GM12891 (cell line): ENCODE data around the gene ATF7IP2.
"Not testable (repeated sequence)": the region's sequence is repeated elsewhere in the genome, so short reads cannot be mapped to it uniquely, and the experiment has no call there.

Experiments
- DNase-seq: peaks from one replicate; pipeline ENCODE4 v3.0.0; 2011; ENCODE audit warnings: low spot score; ENCODE audit not compliant: insufficient read length
- FAIRE-seq: peaks from 2 replicates; lab custom pipeline; 2011; peaks lifted over from hg19 to GRCh38; lab: Jason Lieb, UNC
- PAX5 ChIP-seq: IDR thresholded peaks from 2 replicates; pipeline ENCODE4 v1.6.1; 2011; ENCODE audit warnings: low read length, moderate library complexity, mild to moderate bottlenecking; ENCODE audit not compliant: insufficient read depth, severe bottlenecking
- POLR2A ChIP-seq: IDR thresholded peaks from 2 replicates; pipeline ENCODE4 v1.6.1; 2011; ENCODE audit warnings: low read depth, low read length, control low read depth
- POLR2AphosphoS5 ChIP-seq: IDR thresholded peaks from 2 replicates; pipeline ENCODE4 v1.6.1; 2011; ENCODE audit warnings: low read depth, low read length, control low read depth
- POU2F2 ChIP-seq: IDR thresholded peaks from 2 replicates; pipeline ENCODE4 v1.6.1; 2011; ENCODE audit warnings: low read depth, mild to moderate bottlenecking, control low read depth, low read length, moderate library complexity
- SPI1 ChIP-seq: IDR thresholded peaks from 2 replicates; pipeline ENCODE4 v1.6.1; 2011; ENCODE audit warnings: low read depth, low read length, control low read depth
- TAF1 ChIP-seq: IDR thresholded peaks from 2 replicates; pipeline ENCODE4 v1.6.1; 2011; ENCODE audit warnings: low read depth, low read length, control low read depth

ATF7IP2 gene

GRCh38 chr16:10408824-10409381 lies 23.0 kb downstream of the ATF7IP2 start:
- TF ChIP-seq POLR2A (no peak), SPI1 (no peak), POU2F2 (no peak), PAX5 (no peak), POLR2AphosphoS5 (no peak), TAF1 (no peak)
- DNase-seq: no peak
- no peak for FAIRE-seq

- FAIRE-seq, DNase-seq: not testable (repeated sequence)
Measured at GRCh38 chr16:10409713-10410112, 23.9 kb downstream of the ATF7IP2 start.

GRCh38 chr16:10410469-10410868 lies 24.6 kb downstream of the ATF7IP2 start:
- DNase-seq (no peak), FAIRE-seq (no peak)
- TF ChIP-seq POU2F2: no peak
- TF ChIP-seq POLR2AphosphoS5: no peak
- no peak for TF ChIP-seq SPI1
- no peak for TF ChIP-seq TAF1
- TF ChIP-seq PAX5: no peak
- no peak for TF ChIP-seq POLR2A

GRCh38 chr16:10412935-10413601 lies 27.2 kb downstream of the ATF7IP2 start:
- no peak for FAIRE-seq
- TF ChIP-seq SPI1: no peak
- no peak for TF ChIP-seq TAF1
- no peak for TF ChIP-seq POLR2A
- no peak for TF ChIP-seq POU2F2
- no peak for TF ChIP-seq POLR2AphosphoS5
- no peak for TF ChIP-seq PAX5

GRCh38 chr16:10418204-10418603 lies 32.3 kb downstream of the ATF7IP2 start:
- FAIRE-seq, DNase-seq: not testable (repeated sequence)

More at GRCh38 chr16:10412935-10413601, 27.2 kb downstream of the ATF7IP2 start:
- no peak for DNase-seq

GRCh38 chr16:10419701-10420100 lies 33.8 kb downstream of the ATF7IP2 start:
- no peak for DNase-seq
- no peak for FAIRE-seq
- TF ChIP-seq POLR2AphosphoS5 (no peak), POLR2A (no peak), PAX5 (no peak), TAF1 (no peak), SPI1 (no peak), POU2F2 (no peak)

- TF ChIP-seq POU2F2 (no peak), TAF1 (no peak), SPI1 (no peak), POLR2AphosphoS5 (no peak)
- DNase-seq: no peak
Measured at GRCh38 chr16:10421596-10421995, 35.7 kb downstream of the ATF7IP2 start.

GRCh38 chr16:10428433-10429168 lies 42.7 kb downstream of the ATF7IP2 start:
- FAIRE-seq (no peak), DNase-seq (no peak)
- no peak for TF ChIP-seq TAF1
- no peak for TF ChIP-seq POU2F2
- TF ChIP-seq PAX5: no peak
- TF ChIP-seq POLR2A: no peak
- TF ChIP-seq POLR2AphosphoS5: no peak
- no peak for TF ChIP-seq SPI1

More at GRCh38 chr16:10421596-10421995, 35.7 kb downstream of the ATF7IP2 start:
- no peak for FAIRE-seq

- not testable (repeated sequence) for DNase-seq, FAIRE-seq
Measured at GRCh38 chr16:10429299-10429969, 43.6 kb downstream of the ATF7IP2 start.

- DNase-seq (no peak), FAIRE-seq (no peak)
- TF ChIP-seq POLR2A: no peak
Measured at GRCh38 chr16:10441726-10442125, 55.9 kb downstream of the ATF7IP2 start.

GRCh38 chr16:10447289-10447688 lies 61.4 kb downstream of the ATF7IP2 start:
- FAIRE-seq (no peak), DNase-seq (no peak)
- no peak for TF ChIP-seq PAX5
- TF ChIP-seq POU2F2: no peak
- TF ChIP-seq POLR2A: no peak

- not testable (repeated sequence) for FAIRE-seq, DNase-seq
Measured at GRCh38 chr16:10452208-10453158, 66.6 kb downstream of the ATF7IP2 start.
